T follicular helper cell (primary cell): Measurements from ENCODE around the gene SPSB2.
"Not testable (repeated sequence)": the region's sequence is repeated elsewhere in the genome, so short reads cannot be mapped to it uniquely, and the experiment has no call there.

Source experiments
- DNase-seq: peaks from one replicate; pipeline ENCODE4 v3.0.0-alpha.2; 2020; ENCODE audit warnings: low read depth
- total RNA-seq, 2 experiments: gene quantifications; one replicate each; lab custom pipeline; 2026; lab: John Stamatoyannopoulos, UW

Gene SPSB2, protein sequence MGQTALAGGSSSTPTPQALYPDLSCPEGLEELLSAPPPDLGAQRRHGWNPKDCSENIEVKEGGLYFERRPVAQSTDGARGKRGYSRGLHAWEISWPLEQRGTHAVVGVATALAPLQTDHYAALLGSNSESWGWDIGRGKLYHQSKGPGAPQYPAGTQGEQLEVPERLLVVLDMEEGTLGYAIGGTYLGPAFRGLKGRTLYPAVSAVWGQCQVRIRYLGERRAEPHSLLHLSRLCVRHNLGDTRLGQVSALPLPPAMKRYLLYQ
- total RNA-seq: 5.1 to 20.3 reads per million in 2 experiments

DNA sequence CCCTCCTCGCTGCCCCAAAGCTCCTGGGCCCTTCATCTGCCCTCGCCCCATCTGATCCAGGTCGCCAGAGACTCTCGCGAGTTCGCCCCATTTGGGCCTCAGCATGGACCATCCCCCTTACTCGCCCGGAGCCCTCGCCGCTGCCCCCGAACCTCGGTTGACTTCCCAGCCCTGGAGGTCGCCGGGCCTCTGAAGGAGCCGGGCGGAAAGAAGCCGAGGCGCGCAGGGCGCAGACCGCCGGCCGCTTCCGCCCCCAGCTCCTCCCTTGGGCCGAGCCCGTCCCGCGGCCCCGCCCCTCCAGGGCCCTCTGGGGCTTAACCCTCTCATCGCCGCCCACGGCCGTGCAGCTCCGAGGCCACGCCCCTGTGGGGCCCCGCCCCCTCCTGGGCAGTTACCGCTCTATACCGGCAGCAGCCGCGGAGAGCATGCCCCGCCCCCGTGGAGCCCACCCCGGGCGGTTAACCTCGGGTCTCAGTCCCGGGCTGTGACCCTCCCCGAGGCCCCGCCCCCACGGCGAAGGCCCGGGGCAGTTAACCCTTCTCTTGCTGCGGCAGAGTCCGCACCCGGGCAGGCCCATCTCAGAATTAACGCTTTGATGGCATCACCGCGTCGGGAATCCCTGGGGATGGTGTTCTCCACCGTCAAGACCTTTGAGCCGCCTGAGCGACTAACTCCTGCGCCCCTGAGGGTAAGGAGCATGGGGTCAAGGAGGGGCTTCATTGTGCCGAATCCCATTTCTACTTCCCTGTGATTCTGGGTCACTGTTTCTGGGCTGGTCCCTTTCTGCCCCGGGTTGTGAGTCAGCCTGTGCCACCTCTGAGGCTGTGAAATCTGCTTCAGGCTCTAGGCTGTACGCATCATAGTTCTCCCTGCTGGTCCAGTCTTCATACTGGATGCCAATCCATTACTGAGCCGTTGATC is at the start of gene SPSB2:
SPSB2 (minus strand) TSS at position 210 of the 921 bp plus-strand sequence. CDS start 402 bp downstream, outside the sequence.
- DNase-seq: peak; percentile 98

DNA sequence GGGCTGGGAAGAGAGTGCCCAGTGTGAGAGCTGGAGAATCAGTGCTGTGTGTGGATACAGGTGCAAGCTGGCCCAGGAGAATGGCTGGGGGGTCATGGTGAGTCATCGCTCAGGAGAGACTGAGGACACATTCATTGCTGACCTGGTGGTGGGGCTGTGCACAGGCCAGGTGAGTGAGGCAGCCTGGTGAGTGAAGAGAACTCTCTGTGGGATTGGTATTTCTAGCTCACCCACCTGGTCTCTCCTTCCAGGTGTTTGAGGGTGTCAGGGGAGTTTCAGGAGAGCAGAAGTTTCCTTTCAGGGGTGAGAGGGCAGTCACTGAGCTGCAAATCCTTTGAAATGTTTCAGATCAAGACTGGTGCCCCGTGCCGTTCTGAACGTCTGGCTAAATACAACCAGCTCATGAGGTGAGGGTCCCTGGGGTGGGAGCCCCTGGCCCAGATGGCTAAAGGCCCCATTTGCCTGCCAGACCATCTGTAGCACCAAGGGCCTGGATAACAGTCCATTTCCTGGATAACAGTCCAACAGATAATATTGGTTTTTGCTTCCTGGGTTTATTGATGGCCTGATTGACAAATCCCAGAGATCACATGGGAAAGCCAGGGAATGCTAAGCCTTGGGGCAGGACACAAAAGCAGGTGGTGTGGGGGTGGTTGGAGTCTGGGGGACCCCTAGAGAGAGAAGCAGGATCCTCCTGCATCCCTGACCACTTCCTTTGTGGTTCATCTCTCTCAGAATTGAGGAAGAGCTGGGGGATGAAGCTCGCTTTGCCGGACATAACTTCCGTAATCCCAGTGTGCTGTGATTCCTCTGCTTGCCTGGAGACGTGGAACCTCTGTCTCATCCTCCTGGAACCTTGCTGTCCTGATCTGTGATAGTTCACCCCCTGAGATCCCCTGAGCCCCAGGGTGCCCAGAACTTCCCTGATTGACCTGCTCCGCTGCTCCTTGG is 49.2 kb upstream of the SPSB2 start:
- no peak for DNase-seq

DNA sequence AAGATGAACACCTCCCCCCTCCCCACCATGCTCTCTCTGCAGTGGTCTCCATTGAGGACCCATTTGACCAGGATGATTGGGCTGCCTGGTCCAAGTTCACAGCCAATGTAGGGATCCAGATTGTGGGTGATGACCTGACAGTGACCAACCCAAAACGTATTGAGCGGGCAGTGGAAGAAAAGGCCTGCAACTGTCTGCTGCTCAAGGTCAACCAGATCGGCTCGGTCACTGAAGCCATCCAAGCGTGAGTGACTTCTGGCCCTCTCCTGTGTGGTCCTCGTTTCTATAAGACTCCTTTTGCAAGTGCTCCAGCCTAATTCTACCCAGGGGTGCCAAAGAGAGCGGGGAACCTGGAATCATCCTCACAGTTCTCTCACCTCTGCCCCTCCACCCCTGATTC is 48.4 kb upstream of the SPSB2 start:
- no peak for DNase-seq

DNA sequence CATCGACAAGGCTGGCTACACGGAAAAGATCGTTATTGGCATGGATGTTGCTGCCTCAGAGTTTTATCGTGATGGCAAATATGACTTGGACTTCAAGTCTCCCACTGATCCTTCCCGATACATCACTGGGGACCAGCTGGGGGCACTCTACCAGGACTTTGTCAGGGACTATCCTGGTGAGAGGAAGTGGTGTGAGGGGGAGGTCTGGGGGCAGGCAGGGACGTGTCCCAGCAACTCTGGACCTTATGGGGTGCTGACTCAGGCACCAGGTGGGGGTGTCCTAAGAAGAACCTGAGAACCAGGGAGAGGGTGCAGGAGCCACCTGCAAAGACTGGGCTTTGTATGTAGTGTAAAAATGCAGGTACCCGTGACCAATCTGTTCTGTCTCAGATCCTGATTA is 46.5 kb upstream of the SPSB2 start:
- no peak for DNase-seq

DNA sequence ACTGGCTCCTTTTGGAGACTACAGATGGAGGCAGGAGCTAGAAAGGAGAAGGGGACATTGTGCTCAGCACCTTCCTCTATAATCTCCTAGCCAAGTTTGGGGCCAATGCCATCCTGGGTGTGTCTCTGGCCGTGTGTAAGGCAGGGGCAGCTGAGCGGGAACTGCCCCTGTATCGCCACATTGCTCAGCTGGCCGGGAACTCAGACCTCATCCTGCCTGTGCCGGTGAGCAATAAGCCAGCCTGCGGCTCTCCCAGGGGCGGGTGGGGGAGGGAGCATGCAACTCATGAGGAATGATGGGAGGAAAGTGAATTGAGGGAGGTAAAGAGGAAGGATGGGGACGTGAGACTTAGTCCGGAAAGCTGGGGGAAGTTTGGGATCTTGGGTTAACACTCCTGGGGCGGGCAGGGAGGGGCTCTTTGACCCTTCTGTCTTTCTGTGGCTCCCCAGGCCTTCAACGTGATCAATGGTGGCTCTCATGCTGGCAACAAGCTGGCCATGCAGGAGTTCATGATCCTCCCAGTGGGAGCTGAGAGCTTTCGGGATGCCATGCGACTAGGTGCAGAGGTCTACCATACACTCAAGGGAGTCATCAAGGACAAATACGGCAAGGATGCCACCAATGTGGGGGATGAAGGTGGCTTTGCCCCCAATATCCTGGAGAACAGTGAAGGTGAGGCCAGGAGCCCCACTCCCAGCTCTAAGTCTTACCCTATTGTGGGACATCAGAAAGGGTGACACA is 44.6 kb upstream of the SPSB2 start:
- DNase-seq: no peak

DNA sequence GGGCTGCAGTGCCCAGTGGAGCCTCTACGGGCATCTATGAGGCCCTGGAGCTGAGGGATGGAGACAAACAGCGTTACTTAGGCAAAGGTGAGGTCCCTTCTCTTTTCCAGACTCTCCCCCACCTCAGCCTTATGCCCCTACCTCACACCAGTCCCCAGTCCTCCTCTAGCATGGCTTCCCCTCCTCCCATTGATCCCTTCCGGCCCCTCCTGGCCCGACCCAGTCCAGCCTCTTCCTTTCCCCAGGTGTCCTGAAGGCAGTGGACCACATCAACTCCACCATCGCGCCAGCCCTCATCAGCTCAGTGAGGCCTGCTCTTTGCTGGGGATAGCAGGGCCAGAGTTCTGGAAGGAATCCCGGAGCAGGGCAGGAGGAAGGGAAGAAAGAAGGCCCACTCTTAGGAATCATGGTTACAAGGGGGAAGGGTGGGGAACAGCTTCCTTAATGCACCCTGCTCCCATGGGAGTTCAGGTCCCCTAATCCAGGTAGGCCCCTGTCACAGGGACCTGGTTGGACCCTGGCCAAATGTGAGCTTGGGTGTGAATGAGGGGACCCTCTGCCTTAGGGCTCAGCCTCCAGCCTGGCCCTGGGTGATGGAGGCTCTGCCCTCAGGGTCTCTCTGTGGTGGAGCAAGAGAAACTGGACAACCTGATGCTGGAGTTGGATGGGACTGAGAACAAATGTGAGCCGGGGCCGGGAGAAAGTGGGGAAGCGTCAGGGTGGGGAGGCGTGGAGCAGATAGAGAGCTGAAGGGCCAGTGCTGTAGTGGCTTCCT is 43.5 kb upstream of the SPSB2 start:
- no peak for DNase-seq

DNA sequence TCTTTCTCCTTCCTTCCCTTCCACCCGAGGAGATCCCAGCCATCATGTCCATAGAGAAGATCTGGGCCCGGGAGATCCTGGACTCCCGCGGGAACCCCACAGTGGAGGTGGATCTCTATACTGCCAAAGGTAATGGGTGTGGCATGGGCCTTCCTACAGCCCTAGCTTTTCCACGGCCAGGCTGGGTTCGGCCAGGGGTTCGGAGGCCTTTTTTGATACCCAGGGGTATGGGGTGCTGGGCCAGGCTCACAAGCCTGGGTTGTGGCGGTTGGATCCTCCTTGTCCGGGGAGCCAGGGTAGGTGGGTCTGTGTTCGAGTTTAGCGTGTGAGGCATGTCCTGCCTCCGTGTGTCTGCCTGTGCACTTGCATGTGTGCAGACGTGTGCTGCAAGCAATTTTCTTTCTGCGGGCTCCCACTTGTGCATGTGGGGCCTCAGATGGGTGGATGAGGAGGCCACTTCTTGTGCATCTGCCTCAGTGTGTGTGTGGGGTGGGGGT is 42.7 kb upstream of the SPSB2 start:
- DNase-seq: no peak

DNA sequence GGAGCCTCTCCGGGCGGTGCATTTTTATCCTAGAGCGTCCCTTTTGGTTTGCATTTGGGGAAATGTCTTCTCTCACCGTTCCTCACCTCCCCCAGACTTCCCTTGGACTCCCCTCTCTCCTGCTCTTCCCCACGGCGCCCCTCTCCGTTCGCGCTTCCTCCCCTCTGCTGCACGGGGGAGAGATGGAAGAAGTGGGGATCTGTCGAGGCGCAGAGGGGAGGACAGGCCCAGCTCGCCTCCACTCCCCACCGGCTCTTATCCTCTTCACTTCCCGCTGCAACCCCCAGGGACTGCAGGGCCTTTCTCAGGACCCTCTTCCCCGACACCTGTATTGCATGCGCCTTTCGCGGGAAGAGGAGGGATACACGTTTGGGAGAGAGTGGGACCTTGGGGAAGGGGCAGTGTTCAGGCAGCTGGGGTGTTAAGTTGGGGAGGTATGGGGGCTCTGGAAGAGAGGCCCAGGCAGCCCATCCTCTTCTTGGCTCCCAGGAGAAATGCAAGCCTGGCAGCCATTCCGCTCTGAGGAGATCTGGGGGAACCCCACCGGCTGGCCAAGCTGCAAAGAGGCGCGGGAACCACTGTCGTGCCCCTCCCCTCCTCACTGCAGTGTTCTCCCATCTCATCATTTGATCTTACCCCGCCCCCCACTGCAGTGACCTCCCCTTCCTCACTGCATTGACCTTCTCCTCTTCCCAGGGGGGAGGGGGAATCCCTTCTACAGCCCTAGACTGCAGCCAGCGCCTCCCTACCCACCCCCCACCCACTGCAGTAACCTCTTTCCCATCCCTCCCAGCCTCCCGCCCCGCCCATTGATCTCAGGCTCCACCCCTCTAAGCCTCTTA is 42.1 kb upstream of the SPSB2 start:
- DNase-seq: no peak

DNA sequence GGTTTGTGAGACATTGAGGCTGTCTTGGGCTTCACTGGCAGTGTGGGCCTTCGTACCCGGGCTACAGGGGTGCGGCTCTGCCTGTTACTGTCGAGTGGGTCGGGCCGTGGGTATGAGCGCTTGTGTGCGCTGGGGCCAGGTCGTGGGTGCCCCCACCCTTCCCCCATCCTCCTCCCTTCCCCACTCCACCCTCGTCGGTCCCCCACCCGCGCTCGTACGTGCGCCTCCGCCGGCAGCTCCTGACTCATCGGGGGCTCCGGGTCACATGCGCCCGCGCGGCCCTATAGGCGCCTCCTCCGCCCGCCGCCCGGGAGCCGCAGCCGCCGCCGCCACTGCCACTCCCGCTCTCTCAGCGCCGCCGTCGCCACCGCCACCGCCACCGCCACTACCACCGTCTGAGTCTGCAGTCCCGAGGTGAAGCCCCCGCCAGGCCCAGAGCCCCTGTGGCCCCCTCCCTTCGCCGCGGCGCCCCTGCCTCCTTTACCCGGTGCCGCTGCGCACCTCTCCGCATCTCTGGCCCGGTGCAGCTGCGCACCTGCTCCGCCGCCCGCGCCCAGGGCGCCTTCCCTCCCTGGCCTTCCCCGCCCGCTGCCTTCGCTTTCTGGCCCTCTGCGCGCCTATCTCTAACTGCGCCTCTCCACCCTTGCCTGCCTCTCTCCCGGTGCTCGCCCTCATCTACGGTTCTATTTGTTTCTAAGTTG is 41.3 kb upstream of the SPSB2 start, which contains the start of gene ENO2:
ENO2 (plus strand) TSS at position 335 of the 701 bp plus-strand sequence. CDS start 1,253 bp downstream, outside the sequence.
- peak; percentile 81 for DNase-seq

DNA sequence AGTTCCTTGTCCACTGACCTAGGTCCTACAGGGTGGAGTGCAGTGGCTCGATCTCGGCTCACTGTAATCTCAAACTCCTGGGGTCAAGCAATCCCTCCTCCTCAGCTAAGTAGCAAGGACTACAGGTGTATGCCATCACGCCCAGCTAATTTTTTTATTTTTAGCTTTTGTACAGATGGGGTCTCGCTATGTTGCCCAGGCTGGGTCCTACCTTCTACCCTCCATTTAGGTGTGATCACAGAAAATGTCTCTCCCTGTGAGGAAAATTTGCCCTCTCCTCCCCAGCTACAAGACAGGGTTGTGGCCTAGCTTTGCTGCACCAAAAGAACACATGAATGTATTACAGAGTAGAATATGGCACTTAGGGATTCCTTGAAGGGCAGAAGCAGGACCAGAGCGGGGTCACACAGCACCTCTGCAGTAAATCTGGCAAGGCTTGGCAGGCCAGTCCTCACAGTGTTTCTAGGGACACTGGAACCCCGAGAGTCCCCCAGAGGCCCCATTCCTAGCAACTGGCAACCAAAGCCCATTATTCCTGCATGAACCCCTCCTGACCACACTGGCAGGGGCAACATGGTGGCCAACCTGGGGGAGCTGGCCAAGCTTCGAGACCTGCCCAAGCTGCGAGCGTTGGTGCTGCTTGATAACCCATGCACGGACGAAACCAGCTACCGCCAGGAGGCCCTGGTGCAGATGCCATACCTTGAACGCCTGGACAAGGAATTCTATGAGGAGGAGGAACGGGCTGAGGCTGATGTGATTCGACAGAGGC is 39.2 kb upstream of the SPSB2 start:
- no peak for DNase-seq

DNA sequence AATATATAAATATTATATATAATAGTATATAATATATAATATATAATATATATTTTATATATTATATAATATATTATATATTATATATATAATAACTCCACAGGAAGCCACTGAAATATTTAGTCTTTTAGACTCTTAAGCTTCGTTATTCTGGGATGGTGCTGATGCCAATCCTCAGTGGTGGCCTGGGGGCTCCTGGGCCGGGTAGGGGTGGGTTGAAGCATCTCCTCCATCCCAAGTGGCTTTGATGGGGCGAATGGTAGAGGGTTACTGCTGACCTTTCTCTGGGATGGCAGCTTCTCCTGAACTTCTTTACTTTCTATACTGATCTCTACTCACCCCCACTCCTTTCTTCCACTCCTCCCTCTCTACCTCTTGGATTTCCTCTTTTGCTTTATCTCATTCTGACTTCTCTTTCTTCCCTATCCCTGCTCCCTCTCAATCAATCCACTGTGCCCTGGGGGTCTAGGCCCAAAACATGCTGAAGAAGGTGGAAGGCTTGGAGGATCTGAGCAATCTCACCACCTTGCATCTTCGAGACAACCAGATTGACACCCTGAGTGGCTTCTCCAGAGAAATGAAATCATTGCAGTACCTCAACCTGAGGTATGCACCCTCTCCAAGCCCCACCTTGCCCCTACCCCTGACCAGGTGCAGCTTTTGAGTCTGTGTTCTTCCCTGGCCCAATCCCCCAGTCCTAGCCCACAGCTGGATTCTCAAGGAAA is 36.5 kb upstream of the SPSB2 start:
- DNase-seq: no peak

DNA sequence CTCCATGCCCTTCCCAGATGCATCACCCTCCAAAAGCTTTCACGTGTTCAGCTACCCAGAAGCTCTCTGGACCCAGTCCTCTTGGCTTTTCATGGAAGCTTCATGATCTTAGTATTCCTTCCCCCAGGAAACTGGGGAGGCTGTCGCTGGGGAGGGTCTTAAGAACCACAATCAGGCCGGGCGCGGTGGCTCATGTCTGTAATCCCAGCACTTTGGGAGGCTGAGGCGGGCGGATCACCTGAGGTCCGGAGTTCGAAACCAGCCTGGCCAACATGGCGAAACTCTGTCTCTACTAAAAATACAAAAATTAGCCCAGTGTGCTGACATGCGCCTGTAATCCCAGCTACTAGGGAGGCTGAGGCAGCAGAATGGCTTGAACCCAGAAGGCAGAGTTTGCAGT is 35.0 kb upstream of the SPSB2 start:
- not testable (repeated sequence) for DNase-seq

DNA sequence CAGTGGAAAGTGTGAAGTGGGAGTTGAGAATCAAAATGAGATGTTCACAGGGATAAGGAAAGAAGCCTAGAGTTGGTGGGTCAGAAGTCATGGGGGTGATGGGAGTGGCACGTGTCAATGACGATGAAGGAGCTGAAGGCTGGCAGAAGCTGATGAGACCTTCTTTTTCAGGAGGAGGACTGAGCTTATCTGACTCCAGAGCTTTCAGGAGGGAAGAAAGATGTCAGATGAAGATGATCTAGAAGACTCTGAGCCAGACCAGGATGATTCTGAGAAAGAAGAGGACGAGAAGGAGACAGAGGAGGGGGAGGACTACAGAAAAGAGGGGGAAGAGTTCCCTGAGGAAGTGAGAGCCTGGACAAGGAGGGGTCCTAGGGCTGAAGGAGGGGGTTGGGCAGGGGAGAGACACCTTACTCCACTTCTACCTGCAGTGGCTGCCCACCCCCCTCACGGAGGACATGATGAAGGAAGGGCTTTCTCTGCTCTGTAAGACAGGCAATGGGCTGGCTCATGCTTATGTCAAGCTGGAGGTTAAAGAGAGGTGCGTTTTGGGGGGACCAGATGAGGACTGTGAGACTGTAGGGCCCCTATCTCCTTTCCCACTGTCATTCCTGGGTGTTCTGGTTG is 32.4 kb upstream of the SPSB2 start:
- DNase-seq: no peak

DNA sequence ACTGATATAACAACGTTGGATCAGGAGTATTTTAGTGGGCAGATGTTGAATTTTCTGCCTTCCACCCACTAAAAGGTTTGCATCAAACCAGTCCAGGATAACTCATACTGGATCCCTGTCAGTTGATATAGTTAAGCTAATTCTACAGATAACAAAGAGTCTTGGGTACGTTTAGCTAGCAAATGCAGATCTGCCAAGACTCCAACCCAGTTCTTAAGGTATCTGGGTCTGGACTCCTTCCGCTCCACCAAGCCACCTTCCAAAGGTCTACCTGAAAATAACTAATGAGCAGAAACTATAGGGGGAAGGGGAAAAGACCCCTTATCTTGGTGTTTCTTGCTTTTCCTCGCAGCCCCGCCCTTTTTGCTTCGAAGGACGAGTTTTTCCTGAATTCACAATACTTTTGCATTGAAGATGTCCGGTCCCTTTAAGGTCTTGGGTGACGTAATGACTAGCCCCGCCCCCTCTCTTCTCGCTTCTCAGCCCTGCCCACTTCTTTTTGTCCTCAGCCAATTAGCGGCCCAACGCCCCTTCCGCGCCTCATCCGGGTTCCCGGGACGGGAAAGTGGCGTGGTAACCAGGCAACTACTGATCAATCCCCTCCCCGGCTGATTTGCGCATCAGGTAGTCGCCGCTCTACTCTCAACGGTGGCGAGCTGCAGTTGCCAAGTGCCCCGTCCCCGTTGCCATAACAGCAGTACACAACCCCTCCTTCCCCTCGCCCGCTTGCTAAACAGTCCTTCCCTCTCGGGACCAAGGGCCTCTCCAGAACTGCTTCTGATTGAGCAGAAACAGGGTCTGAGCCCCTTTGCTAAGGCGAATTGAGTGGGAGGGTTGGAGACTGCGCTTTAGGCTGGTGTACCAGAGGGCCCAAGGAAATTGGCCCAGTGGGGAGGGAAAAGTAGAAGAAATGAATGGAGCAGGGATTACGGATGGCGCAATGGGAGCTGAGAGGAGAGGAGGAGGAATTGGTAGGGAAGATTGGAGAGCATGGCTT is 31.5 kb upstream of the SPSB2 start, which contains the start of gene LRRC23:
LRRC23 (plus strand) TSS at position 543 of the 997 bp plus-strand sequence. CDS start 812 bp downstream, outside the sequence.
- peak; percentile 97 for DNase-seq

DNA sequence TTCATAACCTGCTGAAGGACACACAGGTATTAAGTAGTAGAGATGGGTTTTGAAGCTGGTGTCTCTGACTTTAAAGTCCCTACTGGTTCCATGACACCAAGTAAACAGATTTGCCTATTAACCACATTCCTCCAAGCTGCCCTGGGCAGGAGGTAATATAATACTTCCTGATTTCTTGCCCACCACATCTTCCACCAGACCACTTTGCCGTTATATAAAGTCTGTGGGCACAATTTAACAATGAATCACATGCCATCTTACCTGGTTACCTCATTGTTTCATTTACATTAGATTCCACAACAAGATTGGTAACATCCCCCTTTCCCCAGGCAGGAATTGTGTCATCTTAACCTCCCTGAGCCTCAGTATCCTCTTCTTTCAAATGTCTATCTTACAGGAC is 30.6 kb upstream of the SPSB2 start:
- no peak for DNase-seq
